Measurements from ENCODE around the gene ATOSB. TPM values are rescaled to one million over a fixed set of nuclear protein-coding genes. Genes with fewer than 3 reads are reported as not detected.
A peak's percentile ranks its signal among the peaks of the same experiment; 100 is the strongest.

ATOSB gene
- total and polyA plus RNA-seq, 4 donors, result 9.5 to 32.0 (median 23.0) TPM

DNA sequence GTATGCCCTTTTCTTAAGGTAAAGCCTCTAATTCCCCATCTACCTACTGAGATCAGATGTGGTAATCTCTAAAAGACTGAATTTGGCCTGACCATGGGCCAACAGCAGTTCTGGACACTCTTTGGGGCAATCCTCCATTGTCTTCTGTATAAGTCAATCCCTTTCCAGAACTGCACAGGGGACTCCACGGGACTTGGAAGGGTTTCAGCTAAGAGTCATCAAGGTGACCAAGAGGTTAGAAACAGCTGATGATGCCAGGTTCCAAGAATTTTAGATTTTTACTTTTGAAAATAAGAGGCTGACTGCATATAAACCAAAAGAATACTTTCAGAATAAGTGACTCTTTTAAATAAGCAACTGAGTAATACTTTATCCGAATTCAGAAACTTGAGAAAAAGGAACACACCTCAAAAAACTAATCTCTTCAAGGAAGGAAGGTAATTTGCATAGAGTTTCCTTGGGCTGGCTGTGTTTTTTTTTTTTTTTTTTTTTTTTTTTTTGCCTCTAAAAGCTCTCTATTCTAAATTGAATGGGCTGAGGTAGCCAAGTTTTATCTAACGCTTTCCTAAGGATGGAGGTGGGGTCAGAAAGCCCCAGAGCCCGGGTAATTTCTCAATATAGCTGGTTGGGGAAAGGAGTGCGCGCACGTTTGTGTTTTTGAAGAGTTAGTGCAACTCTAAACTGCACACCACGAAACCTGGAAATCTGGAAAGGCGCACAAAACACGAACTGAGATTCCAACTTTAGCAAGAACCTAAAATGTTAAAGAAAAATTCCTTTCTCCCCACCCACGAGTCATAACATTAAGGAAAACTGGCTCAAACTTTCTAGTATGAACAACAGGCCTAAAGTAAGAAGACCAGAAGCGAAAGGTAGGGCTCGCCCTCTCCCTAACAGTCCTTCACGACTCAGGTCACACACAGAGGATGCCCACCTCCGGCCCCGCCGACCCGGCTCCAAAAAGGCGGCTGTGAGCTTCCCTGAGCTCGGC is 44.5 kb downstream of the ATOSB start:
- DNase-seq (peak in 2 of 3 donors; percentile 4 to 15), ATAC-seq (ENCODE audit: insufficient read depth, low FRiP score) (no peak)
- peak overlapping the region; percentile 100 for H3K27ac ChIP-seq (ENCODE audit: low read depth in 1 of 2, low read length in 1 of 2)
- peak overlapping the region; percentile 82 to 93 for H3K9ac ChIP-seq (ENCODE audit: insufficient read depth in 1 of 2, low read length in 2 of 2)
- H3K9me3 ChIP-seq (ENCODE audit: control insufficient read depth in 4 of 4, insufficient read depth in 3 of 4, low read length in 3 of 4), result no peaks in the 10 kb centered on the region
- H3K36me3 ChIP-seq (ENCODE audit: control insufficient read depth in 4 of 4, insufficient read depth in 4 of 4, low read length in 4 of 4), result peaks cover 17 to 42% (median 23%) of the 10 kb centered on the region in 4 donors
- TF ChIP-seq, protein P1, sequence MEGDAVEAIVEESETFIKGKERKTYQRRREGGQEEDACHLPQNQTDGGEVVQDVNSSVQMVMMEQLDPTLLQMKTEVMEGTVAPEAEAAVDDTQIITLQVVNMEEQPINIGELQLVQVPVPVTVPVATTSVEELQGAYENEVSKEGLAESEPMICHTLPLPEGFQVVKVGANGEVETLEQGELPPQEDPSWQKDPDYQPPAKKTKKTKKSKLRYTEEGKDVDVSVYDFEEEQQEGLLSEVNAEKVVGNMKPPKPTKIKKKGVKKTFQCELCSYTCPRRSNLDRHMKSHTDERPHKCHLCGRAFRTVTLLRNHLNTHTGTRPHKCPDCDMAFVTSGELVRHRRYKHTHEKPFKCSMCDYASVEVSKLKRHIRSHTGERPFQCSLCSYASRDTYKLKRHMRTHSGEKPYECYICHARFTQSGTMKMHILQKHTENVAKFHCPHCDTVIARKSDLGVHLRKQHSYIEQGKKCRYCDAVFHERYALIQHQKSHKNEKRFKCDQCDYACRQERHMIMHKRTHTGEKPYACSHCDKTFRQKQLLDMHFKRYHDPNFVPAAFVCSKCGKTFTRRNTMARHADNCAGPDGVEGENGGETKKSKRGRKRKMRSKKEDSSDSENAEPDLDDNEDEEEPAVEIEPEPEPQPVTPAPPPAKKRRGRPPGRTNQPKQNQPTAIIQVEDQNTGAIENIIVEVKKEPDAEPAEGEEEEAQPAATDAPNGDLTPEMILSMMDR (IDR thresholded peaks at IDR 0.05; ENCODE audit: control extremely low read depth, extremely low read depth), result no peak
- peak overlapping the region; percentile 95 for H3K4me3 ChIP-seq
- H3K4me1 ChIP-seq (ENCODE audit: control insufficient read depth in 5 of 5, insufficient read depth in 5 of 5, low read length in 5 of 5), result peaks cover 6 to 23% (median 18%) of the 10 kb centered on the region in 5 donors
- H3K27me3 ChIP-seq (ENCODE audit: control insufficient read depth in 3 of 3, insufficient read depth in 3 of 3, low read length in 2 of 3), result no peaks in the 10 kb centered on the region
- 1 to 2% methylated on average over 20 of the region's 20 CpGs for WGBS, 2 donors

- no peak overlapping the region for H3K4me3 ChIP-seq
- TF ChIP-seq, protein P1 (IDR thresholded peaks at IDR 0.05; ENCODE audit: control extremely low read depth, extremely low read depth), result no peak
- no peak for ATAC-seq (ENCODE audit: insufficient read depth, low FRiP score)
- DNase-seq, result no peak
- peaks cover 30 to 39% (median 33%) of the 10 kb centered on the region in 4 donors for H3K36me3 ChIP-seq (ENCODE audit: control insufficient read depth in 4 of 4, insufficient read depth in 4 of 4, low read length in 4 of 4)
- H3K9ac ChIP-seq (ENCODE audit: insufficient read depth in 1 of 2, low read length in 2 of 2), result no peak overlapping the region
- no peaks in the 10 kb centered on the region for H3K9me3 ChIP-seq (ENCODE audit: control insufficient read depth in 4 of 4, insufficient read depth in 3 of 4, low read length in 3 of 4)
- no peaks in the 10 kb centered on the region for H3K27me3 ChIP-seq (ENCODE audit: control insufficient read depth in 3 of 3, insufficient read depth in 3 of 3, low read length in 2 of 3)
- peaks cover 6 to 23% (median 18%) of the 10 kb centered on the region in 5 donors for H3K4me1 ChIP-seq (ENCODE audit: control insufficient read depth in 5 of 5, insufficient read depth in 5 of 5, low read length in 5 of 5)
- H3K27ac ChIP-seq (ENCODE audit: low read depth in 1 of 2, low read length in 1 of 2), result no peak overlapping the region
- 74 to 80% methylated on average over 4 of the region's 4 CpGs for WGBS, 2 donors
Measured at GRCh38 chr9:35069020-35069419, 46.6 kb downstream of the ATOSB start.

GRCh38 chr9:35067056-35067455 is 48.6 kb downstream of the ATOSB start:
- H3K4me3 ChIP-seq, result no peak overlapping the region
- no peaks in the 10 kb centered on the region for H3K27me3 ChIP-seq (ENCODE audit: control insufficient read depth in 3 of 3, insufficient read depth in 3 of 3, low read length in 2 of 3)
- H3K27ac ChIP-seq (ENCODE audit: low read depth in 1 of 2, low read length in 1 of 2), result no peak overlapping the region
- no peak for ATAC-seq (ENCODE audit: insufficient read depth, low FRiP score)
- no peaks in the 10 kb centered on the region for H3K9me3 ChIP-seq (ENCODE audit: control insufficient read depth in 4 of 4, insufficient read depth in 3 of 4, low read length in 3 of 4)
- DNase-seq, result no peak
- H3K9ac ChIP-seq (ENCODE audit: insufficient read depth in 1 of 2, low read length in 2 of 2), result no peak overlapping the region
- WGBS, 2 donors, result 96 to 98% methylated on average over 1 of the region's 1 CpG
- TF ChIP-seq, protein P1 (IDR thresholded peaks at IDR 0.05; ENCODE audit: control extremely low read depth, extremely low read depth), result no peak
- H3K4me1 ChIP-seq (ENCODE audit: control insufficient read depth in 5 of 5, insufficient read depth in 5 of 5, low read length in 5 of 5), result peaks cover 6 to 23% (median 18%) of the 10 kb centered on the region in 5 donors
- H3K36me3 ChIP-seq (ENCODE audit: control insufficient read depth in 4 of 4, insufficient read depth in 4 of 4, low read length in 4 of 4), result peaks cover 46 to 52% (median 50%) of the 10 kb centered on the region in 4 donors

Measured in lung (tissue), 12 donors.